Transverse colon (tissue), 4 donors: ENCODE measurements around the gene PDE4D.

ENCODE experiments used
- EP300 ChIP-seq: sonication (generic); formaldehyde crosslinking; IDR thresholded peaks from one replicate; pipeline ENCODE4 v1.6.1; 2017; ENCODE audit warnings: antibody characterized with exemption, low read depth
- POLR2A ChIP-seq: fragments of 450-650 bp; IDR thresholded peaks from one replicate; pipeline ENCODE4 v1.6.1; 2016; ENCODE audit warnings: antibody characterized with exemption, mild to moderate bottlenecking, moderate library complexity
- POLR2AphosphoS5 ChIP-seq, 3 donors: sonication (generic); formaldehyde crosslinking; IDR thresholded peaks; one replicate each; pipeline ENCODE4 v1.6.1; 2016; ENCODE audit warnings: antibody characterized with exemption in 3 of 3
- TF ChIP-seq, protein P1 (sequence below), 5 experiments: fragments of 200-600 bp in 3 of 5; fragments of 450-650 bp in 2 of 5; sonication (generic) in 3 of 5; IDR thresholded peaks; 1 replicate in 2 of 5; 2 replicates in 3 of 5; pipeline ENCODE4 v1.5.1; 2016 to 2017; ENCODE audit warnings: antibody characterized with exemption in 5 of 5, inconsistent platforms in 3 of 5, mild to moderate bottlenecking in 2 of 5, moderate library complexity in 1 of 5

DNA sequence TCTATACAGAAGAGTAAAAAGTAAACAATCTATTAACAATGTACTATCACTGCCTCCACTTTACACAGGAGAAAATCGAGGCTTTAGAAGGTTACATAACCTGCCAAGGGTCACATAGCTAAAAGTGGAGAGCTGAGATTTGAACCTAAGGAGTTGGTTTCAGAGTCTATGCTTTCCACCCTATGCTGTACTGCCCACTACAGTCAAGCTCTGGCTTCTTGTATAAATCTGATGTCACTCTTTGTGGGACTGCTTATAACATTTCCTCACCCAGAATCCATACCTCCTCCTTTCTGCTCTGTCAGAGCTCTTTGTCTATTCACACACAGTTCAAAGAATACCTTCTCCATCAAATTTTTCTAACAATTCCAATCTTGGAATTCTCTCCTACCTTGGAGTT, 807.5 kb downstream of the PDE4D start:
- no peak for TF ChIP-seq POLR2AphosphoS5 (IDR thresholded peaks at IDR 0.05)
- TF ChIP-seq, protein P1, sequence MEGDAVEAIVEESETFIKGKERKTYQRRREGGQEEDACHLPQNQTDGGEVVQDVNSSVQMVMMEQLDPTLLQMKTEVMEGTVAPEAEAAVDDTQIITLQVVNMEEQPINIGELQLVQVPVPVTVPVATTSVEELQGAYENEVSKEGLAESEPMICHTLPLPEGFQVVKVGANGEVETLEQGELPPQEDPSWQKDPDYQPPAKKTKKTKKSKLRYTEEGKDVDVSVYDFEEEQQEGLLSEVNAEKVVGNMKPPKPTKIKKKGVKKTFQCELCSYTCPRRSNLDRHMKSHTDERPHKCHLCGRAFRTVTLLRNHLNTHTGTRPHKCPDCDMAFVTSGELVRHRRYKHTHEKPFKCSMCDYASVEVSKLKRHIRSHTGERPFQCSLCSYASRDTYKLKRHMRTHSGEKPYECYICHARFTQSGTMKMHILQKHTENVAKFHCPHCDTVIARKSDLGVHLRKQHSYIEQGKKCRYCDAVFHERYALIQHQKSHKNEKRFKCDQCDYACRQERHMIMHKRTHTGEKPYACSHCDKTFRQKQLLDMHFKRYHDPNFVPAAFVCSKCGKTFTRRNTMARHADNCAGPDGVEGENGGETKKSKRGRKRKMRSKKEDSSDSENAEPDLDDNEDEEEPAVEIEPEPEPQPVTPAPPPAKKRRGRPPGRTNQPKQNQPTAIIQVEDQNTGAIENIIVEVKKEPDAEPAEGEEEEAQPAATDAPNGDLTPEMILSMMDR (IDR thresholded peaks at IDR 0.05) = no peak
- TF ChIP-seq EP300 = no peak
- TF ChIP-seq POLR2A = no peak
